Renal cortex interstitium (tissue), 11 donors: Measurements from ENCODE around the gene FOXN3. TPM values are rescaled to one million over a fixed set of nuclear protein-coding genes. Genes with fewer than 3 reads are reported as not detected.

Source experiments
- DNase-seq, 11 donors: peaks; one replicate each; pipeline ENCODE4 v3.0.0-alpha.2; 2013; ENCODE audit warnings: low read depth in 9 of 11, low spot score in 4 of 11; ENCODE audit errors: extremely low read depth in 1 of 11
- polyA plus RNA-seq, 3 donors: library from polyadenylated mRNA; unstranded; fragments of 120-200 nt; gene quantifications; one replicate each; pipeline ENCODE4 v1.2.1, GENCODE V29; 2013; ENCODE audit not compliant: insufficient read length in 3 of 3

FOXN3 gene
- polyA plus RNA-seq, 3 donors: 30.8 to 32.3 (median 31.1) TPM

DNA sequence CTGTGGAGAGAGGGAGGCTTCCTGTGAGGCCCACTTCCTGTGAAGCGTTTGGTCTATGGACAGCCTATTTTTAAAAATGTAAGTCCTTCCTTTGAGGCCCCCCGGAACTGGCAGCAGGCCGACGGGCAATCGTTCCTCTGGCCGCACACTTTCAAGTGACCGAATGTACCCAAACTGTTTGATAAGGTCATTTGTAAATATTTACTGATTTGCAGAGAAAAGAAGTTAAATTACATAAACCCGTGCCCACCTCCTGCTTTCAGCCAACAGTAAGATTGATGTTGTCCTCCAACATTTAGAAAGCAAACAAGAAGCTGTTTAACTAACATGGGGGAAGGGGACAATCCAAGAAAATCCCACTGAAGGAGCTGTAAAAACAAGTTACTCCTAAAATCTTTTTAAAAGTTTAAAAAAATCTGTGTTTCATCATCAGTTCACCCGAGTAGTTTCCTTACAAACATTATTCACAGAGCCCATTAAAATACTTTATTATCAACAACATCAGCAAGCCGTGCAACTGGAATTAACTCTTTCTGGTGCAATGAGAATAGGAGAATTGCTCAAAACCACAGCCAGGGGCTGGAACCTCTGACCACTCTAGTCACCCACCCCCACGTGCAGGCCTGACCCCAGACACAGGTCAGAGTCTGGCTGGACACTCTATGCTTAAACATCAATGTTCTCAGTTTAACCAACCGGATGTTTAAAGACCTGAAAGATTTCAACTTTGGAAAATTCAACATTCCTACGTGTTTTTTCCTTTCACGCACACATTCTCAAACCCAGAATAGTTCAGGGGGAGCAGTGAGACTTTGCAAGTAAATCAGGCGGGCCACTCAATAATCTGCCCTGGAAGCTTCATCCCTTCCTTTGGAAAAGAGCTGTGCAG, 65.3 kb downstream of the FOXN3 start:
- DNase-seq: peak in 4 of 11 donors; percentile 45 to 62 (median 58)

DNA sequence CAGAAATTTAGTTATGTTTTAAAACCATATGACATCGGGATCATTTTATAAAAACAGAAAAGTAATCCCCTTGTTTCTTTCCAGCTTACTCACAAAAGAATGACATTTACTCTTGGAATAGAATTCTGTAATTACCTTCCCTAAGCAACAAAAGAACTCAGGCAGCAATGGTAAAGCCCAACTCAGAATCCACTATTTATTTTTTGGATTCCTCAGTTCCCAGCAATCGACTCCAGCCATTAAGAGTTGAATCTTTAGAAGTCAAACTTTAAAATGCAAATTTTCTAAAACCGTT, 65.9 kb downstream of the FOXN3 start:
- no peak for DNase-seq

DNA sequence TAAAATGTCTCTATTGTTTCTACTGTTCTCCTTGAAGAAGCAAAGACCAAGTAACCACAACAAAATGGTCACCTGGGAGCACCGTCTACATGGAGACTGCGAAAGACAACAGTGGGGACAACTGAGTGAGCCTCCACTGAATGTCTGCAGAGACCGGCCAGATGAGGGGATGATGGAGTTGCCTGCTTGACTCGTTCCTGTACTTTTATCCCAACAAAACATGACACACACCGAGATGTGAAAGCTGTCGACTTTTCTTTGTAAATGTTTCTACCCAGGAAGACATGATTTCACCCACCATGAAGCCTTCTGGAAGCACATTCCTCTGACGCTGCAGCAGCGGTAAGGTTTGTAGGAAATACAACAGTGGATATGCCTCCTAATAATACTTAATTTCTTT, 66.9 kb downstream of the FOXN3 start:
- DNase-seq: no peak

DNA sequence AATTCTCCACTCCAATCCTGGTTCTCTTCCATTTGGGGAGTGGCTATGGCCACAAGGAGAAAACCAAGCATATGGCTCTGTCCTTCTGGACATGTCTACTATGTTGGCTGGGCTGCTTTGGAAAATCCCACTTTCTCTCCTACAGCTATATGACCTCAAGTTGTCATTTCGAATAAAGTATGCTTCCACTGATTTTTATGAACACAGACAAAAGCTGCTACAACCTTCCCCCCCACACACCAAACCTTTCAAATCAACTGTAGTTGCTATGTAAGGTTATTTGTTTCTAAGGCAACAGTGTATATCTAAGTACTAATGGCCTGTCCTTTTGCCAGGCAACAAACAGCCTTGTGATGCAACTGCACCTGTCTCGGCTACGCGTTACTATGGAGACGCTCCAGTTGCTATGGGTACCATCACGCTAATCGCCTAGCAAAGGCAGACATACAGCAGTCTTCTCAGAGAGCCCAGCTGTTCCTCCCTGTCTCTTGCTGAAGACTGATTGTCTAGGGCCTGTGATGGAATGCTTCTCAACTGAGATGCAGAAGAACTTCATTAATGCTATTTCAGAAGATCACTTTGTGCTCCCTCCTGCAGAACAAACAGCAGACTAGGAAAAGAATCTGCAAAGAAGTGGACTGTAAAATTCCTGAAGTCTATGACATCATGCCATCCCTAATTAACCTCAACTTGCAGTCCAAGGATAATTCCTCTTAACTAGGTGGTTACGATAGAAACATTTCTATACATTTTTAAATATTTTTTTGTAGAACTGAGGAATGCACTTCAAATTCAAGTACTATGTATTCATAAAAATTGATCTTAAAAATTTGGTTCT, 67.6 kb downstream of the FOXN3 start:
- DNase-seq: peak in 3 of 11 donors; percentile 38 to 55 (median 51)

DNA sequence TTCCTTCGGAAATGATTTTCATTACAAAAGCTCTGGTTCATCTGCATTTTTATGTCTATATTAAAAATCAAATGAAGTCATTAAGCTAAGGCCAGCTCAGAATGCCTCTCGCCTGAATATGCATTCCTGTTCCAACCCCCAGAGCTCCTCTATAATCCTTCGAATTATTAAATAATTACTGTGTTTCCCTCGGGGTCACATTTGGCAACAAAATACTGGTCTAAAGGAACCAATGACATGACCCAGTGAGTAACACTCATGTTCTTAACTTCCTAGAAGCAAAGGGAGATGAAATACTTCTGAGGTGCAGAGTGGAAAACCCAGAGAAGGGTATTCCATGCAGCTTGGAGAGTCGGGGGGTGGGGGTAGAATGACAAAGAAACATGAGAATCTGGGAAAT, 68.3 kb downstream of the FOXN3 start:
- DNase-seq: no peak

DNA sequence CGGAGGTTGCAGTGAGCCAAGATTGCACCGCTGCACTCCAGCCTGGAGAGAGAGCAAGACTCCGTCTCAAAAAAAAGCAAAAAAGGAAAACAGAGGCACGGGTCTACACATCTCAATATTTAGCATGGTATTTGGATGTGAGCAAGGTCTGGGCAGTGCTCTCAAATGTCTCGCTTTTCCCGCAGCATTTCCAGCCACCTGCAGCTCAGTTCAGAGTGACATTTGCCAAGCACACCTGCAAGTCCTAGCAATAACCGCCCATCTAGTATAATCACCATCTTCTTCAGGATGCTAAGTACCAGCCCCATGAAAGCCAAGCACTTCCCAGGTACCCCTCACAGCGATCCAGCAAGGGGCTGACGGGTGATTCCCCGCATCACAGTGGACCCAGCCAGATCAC, 69.1 kb downstream of the FOXN3 start:
- DNase-seq: no peak

DNA sequence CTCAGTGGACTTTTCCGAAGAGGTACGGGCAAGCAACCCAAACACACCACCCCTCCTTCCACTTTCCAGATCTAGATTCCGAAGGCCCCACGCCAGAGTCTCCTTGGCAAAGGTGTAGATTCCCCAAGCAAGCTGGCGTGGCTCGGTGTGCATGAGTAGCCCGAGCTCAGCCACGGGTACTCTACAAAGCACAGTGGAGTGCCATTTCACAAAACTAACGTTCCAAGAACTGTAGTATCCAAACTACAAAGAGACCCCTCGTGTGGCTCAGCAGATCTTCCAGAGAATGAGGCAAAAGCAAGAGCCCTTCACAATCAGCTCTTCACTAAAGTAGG, 72.1 kb downstream of the FOXN3 start:
- DNase-seq: no peak

DNA sequence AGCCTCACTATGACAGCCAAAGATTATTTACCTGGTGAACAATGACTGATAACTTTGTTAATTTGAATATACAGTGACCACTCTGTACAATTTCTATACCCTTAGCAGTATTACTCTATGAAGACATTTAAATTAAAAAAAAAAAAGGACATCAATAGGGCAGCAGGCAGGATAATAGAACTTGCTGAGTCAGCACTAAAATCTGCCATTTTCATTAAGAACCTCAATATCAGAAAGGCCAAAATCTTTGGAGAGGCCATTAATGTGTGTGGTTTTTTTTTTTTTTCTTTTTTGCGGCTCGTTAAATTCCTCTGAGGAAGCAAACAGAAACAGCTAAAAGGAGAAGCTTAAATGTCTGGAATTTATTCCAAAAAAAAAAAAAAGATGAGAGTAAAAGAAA, 73.7 kb downstream of the FOXN3 start:
- no peak for DNase-seq

DNA sequence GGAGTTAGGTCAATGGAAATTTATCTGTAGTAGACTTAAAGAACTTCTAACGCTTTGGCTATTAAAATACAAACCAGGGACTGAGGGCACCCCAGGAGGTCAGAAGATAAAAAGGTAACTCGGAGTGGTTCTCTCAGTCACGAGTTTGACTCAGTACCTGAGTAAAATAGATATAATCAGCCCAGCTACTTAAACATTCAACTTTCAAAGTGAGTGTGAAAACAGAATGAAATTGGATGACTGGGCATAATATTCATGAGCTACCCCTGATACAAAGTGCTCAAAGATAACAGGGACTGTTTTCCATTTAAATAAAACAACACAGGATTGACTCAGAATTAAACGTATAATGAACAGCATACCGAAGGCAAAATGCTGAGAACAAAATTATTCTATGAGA, 75.0 kb downstream of the FOXN3 start:
- DNase-seq: no peak

DNA sequence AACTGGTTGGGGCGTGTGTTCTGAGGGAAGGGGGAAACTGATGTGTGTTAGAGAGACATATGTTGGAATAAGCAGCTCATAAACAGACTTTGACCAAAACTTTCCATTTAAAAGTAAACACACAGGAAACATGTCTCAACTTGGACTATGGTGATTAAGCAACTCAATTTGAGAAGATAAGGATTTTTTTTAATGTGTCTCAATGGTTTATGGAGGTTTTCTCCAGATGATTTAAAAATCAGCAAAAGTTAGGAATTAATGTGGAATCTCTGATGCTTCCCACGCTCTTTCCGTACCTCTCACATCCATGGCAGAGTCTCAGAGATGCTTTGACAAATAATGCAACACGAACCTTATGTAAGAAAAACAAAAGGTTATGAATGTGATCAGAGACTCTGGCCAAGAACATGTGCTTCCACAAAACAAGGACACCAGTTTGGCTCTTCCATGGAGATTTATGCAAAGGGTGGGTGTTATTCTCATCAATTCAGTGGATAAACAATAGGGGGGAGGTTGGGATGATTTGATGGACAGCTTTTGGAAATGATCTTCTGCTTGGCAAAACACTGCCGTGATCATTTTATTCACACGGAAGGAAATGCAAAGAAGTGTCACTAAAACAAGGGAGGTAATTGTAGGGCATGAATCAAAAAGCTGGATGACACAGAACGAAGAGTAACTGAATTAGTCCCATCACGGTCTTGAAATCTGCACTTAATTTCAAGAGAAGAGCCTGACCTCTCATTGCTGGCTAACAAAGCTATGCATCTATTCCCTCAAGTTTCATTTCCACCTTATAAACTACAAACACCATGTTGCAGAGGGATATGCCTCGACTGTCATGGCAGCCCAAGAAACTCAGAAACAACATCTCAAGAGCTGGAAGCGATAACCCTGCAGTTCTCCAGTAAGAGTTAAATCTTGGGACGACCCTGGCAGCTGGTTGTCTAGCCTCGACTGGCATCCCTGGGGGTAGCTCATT, 76.5 kb downstream of the FOXN3 start:
- DNase-seq: peak in 1 of 11 donors; percentile 21

DNA sequence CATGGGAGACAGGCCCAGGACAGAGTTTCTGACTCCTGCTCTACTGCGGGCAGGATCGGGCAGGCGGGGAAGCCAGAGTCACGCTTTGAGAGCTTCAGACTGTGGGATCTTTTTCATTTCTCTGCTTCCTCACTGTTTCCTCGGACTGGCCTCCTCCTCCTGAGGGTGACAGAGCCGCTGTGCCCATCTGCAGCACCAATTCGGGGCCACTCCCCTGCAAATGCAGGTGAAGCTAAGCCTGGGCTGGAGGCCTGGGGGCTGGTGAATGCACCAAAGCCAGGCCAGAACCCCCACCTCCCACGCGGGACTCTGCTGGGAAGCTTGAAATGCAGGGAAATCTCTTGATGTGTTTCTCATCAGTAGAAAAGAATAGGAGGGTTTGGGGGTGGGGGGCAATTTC, 77.5 kb downstream of the FOXN3 start:
- no peak for DNase-seq

DNA sequence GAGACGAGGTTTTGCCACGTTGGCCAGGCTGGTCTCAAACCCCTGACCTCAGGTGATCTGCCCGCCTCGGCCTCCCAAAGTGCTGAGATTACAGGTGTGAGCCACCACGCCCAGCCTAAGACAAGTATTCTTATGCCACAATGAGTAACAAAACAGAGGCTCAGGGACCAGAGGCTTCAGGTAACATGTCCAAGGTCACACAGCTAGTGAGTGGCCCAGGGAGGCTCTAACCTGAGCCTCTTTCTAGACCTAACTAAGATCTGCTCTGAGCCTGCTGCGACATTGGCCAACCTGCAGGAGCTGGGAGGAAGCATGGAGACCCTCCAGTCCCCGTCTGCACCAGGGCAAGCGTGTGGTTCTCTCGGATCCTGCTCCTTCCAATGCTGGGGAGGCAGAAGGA, 77.9 kb downstream of the FOXN3 start:
- DNase-seq: no peak

DNA sequence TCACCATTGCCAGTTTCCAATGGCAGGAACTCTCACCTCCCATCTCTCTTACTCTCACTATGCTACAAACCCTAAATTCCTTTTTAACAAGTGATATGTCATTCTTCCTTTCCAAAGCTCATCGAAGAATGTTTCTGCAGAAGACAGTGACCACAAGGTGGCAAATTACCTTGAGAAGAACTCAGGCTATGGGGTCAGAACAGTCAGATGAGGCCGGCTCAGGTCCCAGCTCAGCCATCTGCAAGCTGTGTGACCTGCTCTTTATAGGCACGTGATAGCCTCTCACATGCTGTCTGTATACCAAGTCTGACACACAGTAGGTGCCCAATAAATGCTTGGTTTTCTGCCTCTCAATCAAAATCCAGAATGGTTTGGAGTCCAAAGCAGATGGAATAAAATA, 80.7 kb downstream of the FOXN3 start:
- DNase-seq: no peak

DNA sequence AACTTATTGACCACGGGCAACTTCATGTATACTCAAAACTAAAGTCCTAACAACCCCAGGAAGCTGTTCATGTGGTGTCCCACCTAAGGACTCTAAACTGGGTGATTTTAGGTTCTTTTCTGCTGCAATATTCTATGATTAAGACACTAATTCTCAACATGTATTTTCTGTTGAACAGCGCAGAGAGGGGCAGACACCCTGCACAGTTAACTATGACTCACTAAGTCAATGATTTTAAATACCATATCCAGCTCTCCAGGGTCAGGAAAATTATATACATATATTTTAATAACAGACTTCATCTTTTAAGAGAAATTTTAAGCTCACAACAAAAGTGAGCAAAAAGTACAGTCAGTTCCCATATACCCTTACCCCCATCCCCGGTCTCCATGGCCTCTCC, 85.0 kb downstream of the FOXN3 start:
- no peak for DNase-seq

DNA sequence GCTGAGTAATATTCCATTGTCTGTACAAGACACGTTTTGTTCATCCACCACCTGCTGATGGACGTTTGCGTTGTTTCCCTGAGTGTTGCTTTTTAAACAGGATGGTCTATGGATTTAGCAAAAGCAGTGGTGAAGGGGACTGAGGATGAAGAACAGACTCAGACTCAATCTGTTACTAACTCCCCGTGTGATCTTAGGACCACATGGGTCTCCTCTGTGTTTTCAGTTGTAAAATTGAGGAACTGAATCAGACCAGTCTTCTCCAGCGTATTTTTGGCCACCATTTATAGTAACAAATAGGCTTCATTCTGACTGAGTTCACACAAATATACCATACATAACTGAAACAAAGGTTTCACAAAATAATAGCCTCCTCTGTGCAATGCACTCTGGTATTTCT, 85.6 kb downstream of the FOXN3 start:
- no peak for DNase-seq

DNA sequence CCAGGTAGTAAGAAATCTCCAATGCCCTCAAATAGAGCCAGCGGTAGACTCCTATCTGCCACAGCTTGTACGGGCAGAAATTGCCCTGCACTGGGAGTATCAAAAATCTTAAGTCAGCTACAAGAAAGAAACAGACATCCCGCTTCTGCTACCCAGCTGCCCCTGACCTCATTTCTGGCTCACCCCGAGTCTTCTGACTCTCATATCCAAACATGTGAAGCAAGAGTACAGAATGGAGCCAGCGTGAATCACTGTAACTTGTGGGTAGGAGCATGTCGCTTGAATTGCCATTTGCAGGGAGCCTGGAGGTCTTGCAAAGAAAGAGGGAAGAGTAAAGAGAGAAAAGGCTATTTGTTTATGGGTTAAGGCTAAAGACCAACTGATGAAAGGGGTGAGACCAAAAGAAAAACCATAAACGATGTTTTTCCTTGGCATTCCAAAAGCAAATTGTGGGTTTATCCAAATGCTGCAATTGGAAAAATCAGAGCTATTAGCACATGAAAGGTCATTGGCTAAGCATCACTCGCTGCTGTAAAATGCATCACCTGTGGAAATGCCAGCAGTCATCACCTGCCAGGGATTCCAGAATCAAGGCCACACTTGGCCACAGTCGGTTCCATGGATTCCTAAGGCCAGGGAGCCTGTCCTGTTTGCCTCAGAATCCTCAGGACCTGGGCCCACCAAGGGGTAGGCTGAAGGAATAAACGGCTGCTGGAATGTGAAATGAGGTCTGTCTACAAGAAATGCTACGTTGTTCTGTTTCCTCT, 86.6 kb downstream of the FOXN3 start:
- DNase-seq: no peak

DNA sequence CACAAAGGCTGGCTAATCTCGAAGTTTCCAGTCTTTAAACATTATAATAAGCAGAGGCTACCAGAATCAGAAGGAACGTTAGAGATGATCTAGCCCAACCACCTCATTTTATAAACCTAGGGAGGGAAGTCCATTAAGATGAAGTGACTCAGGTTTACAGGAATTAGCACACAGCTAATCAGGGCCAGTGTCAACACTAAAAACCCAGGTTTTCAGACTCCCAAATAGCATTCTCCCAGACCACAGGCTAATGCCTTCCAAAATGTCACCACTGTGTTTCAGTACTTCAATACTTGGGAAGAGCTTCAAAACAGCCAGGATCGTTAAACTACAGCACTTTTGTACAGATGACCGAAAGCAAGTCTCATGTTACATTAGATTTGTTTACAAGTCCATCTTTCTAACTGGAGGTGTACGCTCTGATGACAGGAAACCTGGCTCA, 89.2 kb downstream of the FOXN3 start:
- no peak for DNase-seq

DNA sequence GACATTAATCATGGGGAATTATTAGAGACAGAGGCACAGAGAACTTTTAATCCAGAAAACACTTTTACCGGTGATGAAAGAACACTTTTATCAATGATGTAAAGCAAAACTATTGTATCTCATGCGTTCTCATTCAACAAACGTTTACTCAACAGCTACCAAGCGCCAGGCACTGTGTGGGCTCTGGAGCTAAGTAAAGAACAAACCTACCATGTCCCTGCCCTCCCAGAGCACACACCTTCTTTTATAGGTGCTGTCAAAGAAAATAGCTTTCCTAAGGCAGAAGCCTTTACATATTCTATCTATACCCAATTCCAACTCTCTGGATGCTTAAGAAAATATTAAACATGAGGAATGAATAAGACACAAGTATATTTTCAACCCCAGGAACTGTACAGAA, 91.1 kb downstream of the FOXN3 start:
- no peak for DNase-seq
